Motor neuron (in vitro differentiated cells): ENCODE results near the gene MRPL1. TPM values are rescaled to one million over a fixed set of nuclear protein-coding genes. Genes with fewer than 3 reads are reported as not detected.

Experiments
- ATAC-seq, 8 experiments: fragments of 200-7000 bp; cut with Tn5 transposase; replicated peaks in 6 of 8; 2 replicates each; pipeline ENCODE4 v1.8.0; 2021; ENCODE audit warnings: mild to moderate bottlenecking in 8 of 8, moderate library complexity in 8 of 8
- H3K27ac ChIP-seq, 2 donors: fragments of 250-450 bp; sonication (Bioruptor Pico); 2 replicates each; pipeline ENCODE4 v1.9.0; 2021; ENCODE audit warnings: antibody characterized with exemption in 2 of 2, mild to moderate bottlenecking in 2 of 2, moderate library complexity in 1 of 2
- H3K4me1 ChIP-seq, 2 donors: fragments of 250-450 bp; sonication (Bioruptor Pico); replicated peaks in 1 of 2; 2 replicates each; pipeline ENCODE4 v1.6.1; 2021; ENCODE audit warnings: antibody characterized with exemption in 2 of 2, mild to moderate bottlenecking in 2 of 2, moderate library complexity in 1 of 2
- H3K4me3 ChIP-seq, 5 donors: fragments of 250-450 bp; sonication (Bioruptor Pico); 2 replicates each; pipeline ENCODE4 v1.9.0; 2021; ENCODE audit warnings: antibody characterized with exemption in 5 of 5, mild to moderate bottlenecking in 5 of 5, moderate library complexity in 4 of 5
- WGBS, 10 experiments: fragments of 450-650 bp; shearing (Covaris generic); methylation state at CpG; one replicate each; pipeline ENCODE4 v1.0.0; 2022; 5-methylcytosine and 5-hydroxymethylcytosine counted together
- in situ Hi-C, 9 experiments: fragments of 400-800 bp; cut with MboI; loops; one replicate each; pipeline ENCODE4 v1.15.0; 2021; ENCODE audit warnings: low sequenced_read_pairs in 9 of 9, low pct_unique_long_range_greater_than_20kb in 2 of 9; ENCODE audit not compliant: unreplicated experiment in 9 of 9
- total RNA-seq, 8 experiments: library from RNA; unstranded; fragments of 300-600 nt; gene quantifications; 2 replicates each; pipeline versions ENCODE4 v1.2.3 to v1.2.4, GENCODE V29; 2022

Gene MRPL1
- total RNA-seq, 8 experiments from 2014 or later = 31.9 to 44.3 (median 37.3) TPM

GRCh38 chr4:77910676-77911075 lies 48.0 kb downstream of the MRPL1 start:
- Histone ChIP-seq H3K27ac (no peak overlapping the region), H3K4me3 (no peak overlapping the region), H3K4me1 (no peaks in the 10 kb centered on the region)
- in situ Hi-C loops = no loop called here
- no peak for ATAC-seq

GRCh38 chr4:77911091-77911490 lies 48.5 kb downstream of the MRPL1 start:
- Histone ChIP-seq H3K27ac (no peak overlapping the region), H3K4me3 (no peak overlapping the region), H3K4me1 (no peaks in the 10 kb centered on the region)
- no peak for ATAC-seq
- 80 to 100% (median 100%) methylated on average over 1 of the region's 1 CpG; no CpG with 5 or more reads in 2 of the 10 experiments for WGBS, 10 experiments
- in situ Hi-C loops = no loop called here

- ATAC-seq = no peak
- in situ Hi-C loops = no loop called here
- Histone ChIP-seq H3K4me1 (no peaks in the 10 kb centered on the region), H3K4me3 (no peak overlapping the region), H3K27ac (no peak overlapping the region)
- 89 to 100% (median 100%) methylated on average over 3 of the region's 3 CpGs; no CpG with 5 or more reads in 2 of the 10 experiments for WGBS, 10 experiments
Measured at GRCh38 chr4:77911842-77912450, 49.3 kb downstream of the MRPL1 start.

GRCh38 chr4:77913348-77913747 lies 50.7 kb downstream of the MRPL1 start:
- in situ Hi-C loops = no loop called here
- WGBS, 10 experiments = 33 to 100% (median 100%) methylated on average over 1 to 3 of the region's 3 CpGs; no CpG with 5 or more reads in 2 of the 10 experiments
- no peak for ATAC-seq

GRCh38 chr4:77917075-77917474 lies 54.4 kb downstream of the MRPL1 start:
- H3K4me3 ChIP-seq = no peak overlapping the region
- ATAC-seq = no peak
- H3K4me1 ChIP-seq = no peaks in the 10 kb centered on the region
- no peak overlapping the region for H3K27ac ChIP-seq
- in situ Hi-C loops = no loop called here
- WGBS, 10 experiments = 69 to 100% (median 92%) methylated on average over 2 of the region's 2 CpGs; no CpG with 5 or more reads in 1 of the 10 experiments

More at GRCh38 chr4:77913348-77913747, 50.7 kb downstream of the MRPL1 start:
- Histone ChIP-seq H3K4me3 (no peak overlapping the region), H3K27ac (no peak overlapping the region), H3K4me1 (no peaks in the 10 kb centered on the region)

- H3K27ac ChIP-seq = no peak overlapping the region
- in situ Hi-C loops = no loop called here
- no peak for ATAC-seq
- no peaks in the 10 kb centered on the region for H3K4me1 ChIP-seq
- H3K4me3 ChIP-seq = no peak overlapping the region
- 67 to 100% (median 87%) methylated on average over 1 to 5 of the region's 5 CpGs for WGBS, 10 experiments
Measured at GRCh38 chr4:77917601-77918000, 55.0 kb downstream of the MRPL1 start.

GRCh38 chr4:77920371-77920770 lies 57.7 kb downstream of the MRPL1 start:
- Histone ChIP-seq H3K4me3 (no peak overlapping the region), H3K27ac (no peak overlapping the region), H3K4me1 (no peaks in the 10 kb centered on the region)
- in situ Hi-C loops = no loop called here
- ATAC-seq = no peak
- WGBS, 10 experiments = 65 to 100% (median 94%) methylated on average over 2 to 3 of the region's 3 CpGs; no CpG with 5 or more reads in 1 of the 10 experiments

GRCh38 chr4:77921701-77922100 lies 59.1 kb downstream of the MRPL1 start:
- Histone ChIP-seq H3K4me3 (no peak overlapping the region), H3K4me1 (no peaks in the 10 kb centered on the region), H3K27ac (no peak overlapping the region)
- peak in 3 of 8 experiments; percentile 94 to 98 (median 96) for ATAC-seq
- in situ Hi-C loops = no loop called here
- 4 to 93% (median 69%) methylated on average over 1 to 5 of the region's 5 CpGs for WGBS, 10 experiments

GRCh38 chr4:77922158-77923094 lies 59.8 kb downstream of the MRPL1 start:
- no peak overlapping the region for H3K27ac ChIP-seq
- ATAC-seq = peak in 2 of 8 experiments; percentile 35 to 36
- in situ Hi-C loops = no loop called here

GRCh38 chr4:77927991-77928925 lies 65.6 kb downstream of the MRPL1 start:
- no peak overlapping the region for H3K27ac ChIP-seq
- in situ Hi-C loops = no loop called here
- peaks cover 0 to 3% of the 10 kb centered on the region in 2 donors for H3K4me1 ChIP-seq
- no peak overlapping the region for H3K4me3 ChIP-seq
- WGBS, 10 experiments = 100% methylated on average over 1 of the region's 1 CpG; no CpG with 5 or more reads in 3 of the 10 experiments
- peak in 1 of 8 experiments; percentile 36 for ATAC-seq

More at GRCh38 chr4:77922158-77923094, 59.8 kb downstream of the MRPL1 start:
- Histone ChIP-seq H3K4me1 (no peaks in the 10 kb centered on the region), H3K4me3 (no peak overlapping the region)
- WGBS, 10 experiments = 84 to 100% (median 97%) methylated on average over 2 to 4 of the region's 4 CpGs

- peak in 3 of 8 experiments; percentile 27 to 96 (median 91) for ATAC-seq
- Histone ChIP-seq H3K4me3 (no peak overlapping the region), H3K27ac (no peak overlapping the region), H3K4me1 (peaks cover 0 to 3% of the 10 kb centered on the region in 2 donors)
- WGBS, 10 experiments = 74 to 100% (median 85%) methylated on average over 1 to 6 of the region's 7 CpGs; no CpG with 5 or more reads in 2 of the 10 experiments
- in situ Hi-C loops = no loop called here
Measured at GRCh38 chr4:77930154-77930639, 67.6 kb downstream of the MRPL1 start.

- no peak for ATAC-seq
- H3K4me3 ChIP-seq = no peak overlapping the region
- in situ Hi-C loops = no loop called here
- peaks cover 0 to 3% of the 10 kb centered on the region in 2 donors for H3K4me1 ChIP-seq
- no peak overlapping the region for H3K27ac ChIP-seq
- 33 to 100% (median 86%) methylated on average over 1 to 4 of the region's 4 CpGs; no CpG with 5 or more reads in 3 of the 10 experiments for WGBS, 10 experiments
Measured at GRCh38 chr4:77930876-77931275, 68.2 kb downstream of the MRPL1 start.
